ENCODE results near the gene GFRA1.

- TF ChIP-seq, protein P1, sequence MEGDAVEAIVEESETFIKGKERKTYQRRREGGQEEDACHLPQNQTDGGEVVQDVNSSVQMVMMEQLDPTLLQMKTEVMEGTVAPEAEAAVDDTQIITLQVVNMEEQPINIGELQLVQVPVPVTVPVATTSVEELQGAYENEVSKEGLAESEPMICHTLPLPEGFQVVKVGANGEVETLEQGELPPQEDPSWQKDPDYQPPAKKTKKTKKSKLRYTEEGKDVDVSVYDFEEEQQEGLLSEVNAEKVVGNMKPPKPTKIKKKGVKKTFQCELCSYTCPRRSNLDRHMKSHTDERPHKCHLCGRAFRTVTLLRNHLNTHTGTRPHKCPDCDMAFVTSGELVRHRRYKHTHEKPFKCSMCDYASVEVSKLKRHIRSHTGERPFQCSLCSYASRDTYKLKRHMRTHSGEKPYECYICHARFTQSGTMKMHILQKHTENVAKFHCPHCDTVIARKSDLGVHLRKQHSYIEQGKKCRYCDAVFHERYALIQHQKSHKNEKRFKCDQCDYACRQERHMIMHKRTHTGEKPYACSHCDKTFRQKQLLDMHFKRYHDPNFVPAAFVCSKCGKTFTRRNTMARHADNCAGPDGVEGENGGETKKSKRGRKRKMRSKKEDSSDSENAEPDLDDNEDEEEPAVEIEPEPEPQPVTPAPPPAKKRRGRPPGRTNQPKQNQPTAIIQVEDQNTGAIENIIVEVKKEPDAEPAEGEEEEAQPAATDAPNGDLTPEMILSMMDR (optimal IDR thresholded peaks at IDR 0.05 in 1 of 3, IDR thresholded peaks at IDR 0.05 in 1 of 3, conservative IDR thresholded peaks at IDR 0.05 in 1 of 3; ENCODE audit: extremely low read depth in 1 of 3, insufficient read depth in 2 of 3, low read length in 3 of 3) = no peak
- no peak for TF ChIP-seq EZH2 (IDR thresholded peaks at IDR 0.05; ENCODE audit: low read length)
Measured at GRCh38 chr10:116063107-116063506, 209.9 kb downstream of the GFRA1 start.
